Choroid plexus epithelial cell (primary cell): ENCODE results near the gene CNKSR2.
"Not testable (repeated sequence)": the region's sequence is repeated elsewhere in the genome, so short reads cannot be mapped to it uniquely, and the experiment has no call there.

Experiments used
- DNase-seq: peaks from one replicate; pipeline ENCODE4 v3.0.0-alpha.2; 2010; ENCODE audit warnings: low read depth
- H3K4me3 ChIP-seq: 2 replicates; pipeline ENCODE4 v1.5.1; 2011; ENCODE audit warnings: low read depth, mild to moderate bottlenecking, control low read depth, low read length, moderate library complexity
- TF ChIP-seq, protein P1 (sequence below): conservative IDR thresholded peaks from 2 replicates; pipeline ENCODE4 v1.5.1; 2011; ENCODE audit warnings: low read depth, mild to moderate bottlenecking, control low read depth, inconsistent platforms, low read length, moderate library complexity

CNKSR2 gene

DNA sequence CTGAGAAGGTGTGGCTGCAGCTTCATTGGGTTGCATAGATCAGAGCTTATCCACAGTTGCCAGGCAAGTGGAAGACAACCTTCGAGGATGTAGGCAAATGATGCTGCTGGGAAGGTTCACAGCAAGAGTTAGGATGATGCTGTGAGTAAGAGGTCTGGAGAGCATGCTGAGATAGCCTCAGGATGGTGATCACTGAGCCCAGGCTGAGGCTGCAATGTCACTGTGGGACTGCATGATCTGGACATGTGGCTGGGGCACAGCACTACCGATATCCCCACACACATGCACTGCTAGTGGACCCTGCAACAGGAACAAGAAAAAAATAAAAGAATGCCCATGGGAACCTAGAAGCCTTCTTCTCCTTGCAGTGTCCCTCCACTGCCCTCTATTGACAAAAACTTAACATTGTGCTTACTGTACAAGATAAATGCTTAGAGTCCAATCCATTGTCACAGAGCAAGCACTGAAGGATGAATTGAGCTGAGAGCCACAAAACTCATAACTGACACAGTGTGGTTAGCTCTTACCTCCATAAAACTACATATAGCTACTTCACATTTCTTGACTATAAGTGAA lies 105.6 kb downstream of the CNKSR2 start:
- DNase-seq = peak; percentile 76
- no peak overlapping the region for H3K4me3 ChIP-seq
- TF ChIP-seq, protein P1, sequence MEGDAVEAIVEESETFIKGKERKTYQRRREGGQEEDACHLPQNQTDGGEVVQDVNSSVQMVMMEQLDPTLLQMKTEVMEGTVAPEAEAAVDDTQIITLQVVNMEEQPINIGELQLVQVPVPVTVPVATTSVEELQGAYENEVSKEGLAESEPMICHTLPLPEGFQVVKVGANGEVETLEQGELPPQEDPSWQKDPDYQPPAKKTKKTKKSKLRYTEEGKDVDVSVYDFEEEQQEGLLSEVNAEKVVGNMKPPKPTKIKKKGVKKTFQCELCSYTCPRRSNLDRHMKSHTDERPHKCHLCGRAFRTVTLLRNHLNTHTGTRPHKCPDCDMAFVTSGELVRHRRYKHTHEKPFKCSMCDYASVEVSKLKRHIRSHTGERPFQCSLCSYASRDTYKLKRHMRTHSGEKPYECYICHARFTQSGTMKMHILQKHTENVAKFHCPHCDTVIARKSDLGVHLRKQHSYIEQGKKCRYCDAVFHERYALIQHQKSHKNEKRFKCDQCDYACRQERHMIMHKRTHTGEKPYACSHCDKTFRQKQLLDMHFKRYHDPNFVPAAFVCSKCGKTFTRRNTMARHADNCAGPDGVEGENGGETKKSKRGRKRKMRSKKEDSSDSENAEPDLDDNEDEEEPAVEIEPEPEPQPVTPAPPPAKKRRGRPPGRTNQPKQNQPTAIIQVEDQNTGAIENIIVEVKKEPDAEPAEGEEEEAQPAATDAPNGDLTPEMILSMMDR = peak; percentile 72

DNA sequence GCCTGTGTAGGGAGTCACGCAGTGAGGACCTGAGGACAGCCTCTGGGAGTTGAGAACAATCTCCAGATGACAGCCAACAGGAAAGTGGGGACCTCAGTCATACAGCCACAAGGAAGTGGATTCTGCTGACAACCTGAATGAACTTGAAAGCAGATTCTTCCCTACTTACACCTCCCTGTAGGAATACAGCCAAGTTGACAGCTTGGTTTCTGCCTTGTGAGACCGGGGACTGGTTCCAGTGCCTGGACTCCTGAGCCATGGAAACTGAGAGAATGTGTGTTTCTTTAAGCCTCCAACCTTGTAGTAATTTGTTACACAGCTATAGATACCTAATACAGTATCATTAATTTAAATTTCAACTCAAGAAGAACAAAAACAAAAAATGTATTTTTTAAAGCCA lies 107.5 kb downstream of the CNKSR2 start:
- DNase-seq = no peak
- TF ChIP-seq, protein P1 = no peak
- H3K4me3 ChIP-seq = no peak overlapping the region

DNA sequence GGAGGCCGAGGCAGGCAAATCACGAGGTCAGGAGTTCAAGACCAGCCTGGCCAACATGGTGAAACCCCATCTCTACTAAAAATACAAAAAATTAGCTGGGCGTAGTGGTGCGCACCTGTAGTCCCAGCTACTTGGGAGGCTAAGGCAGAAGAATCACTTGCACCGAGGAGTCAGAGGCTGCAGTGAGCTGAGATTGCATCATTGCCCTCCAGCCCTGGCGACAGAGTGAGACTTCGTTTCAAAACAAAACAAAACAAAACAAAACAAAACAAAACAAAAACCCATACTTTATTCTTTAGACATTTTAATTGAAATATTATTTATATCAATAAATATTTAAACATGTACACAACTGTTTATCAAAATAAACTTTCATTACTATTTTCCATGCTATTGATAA lies 109.8 kb downstream of the CNKSR2 start:
- DNase-seq, H3K4me3 ChIP-seq: not testable (repeated sequence)

DNA sequence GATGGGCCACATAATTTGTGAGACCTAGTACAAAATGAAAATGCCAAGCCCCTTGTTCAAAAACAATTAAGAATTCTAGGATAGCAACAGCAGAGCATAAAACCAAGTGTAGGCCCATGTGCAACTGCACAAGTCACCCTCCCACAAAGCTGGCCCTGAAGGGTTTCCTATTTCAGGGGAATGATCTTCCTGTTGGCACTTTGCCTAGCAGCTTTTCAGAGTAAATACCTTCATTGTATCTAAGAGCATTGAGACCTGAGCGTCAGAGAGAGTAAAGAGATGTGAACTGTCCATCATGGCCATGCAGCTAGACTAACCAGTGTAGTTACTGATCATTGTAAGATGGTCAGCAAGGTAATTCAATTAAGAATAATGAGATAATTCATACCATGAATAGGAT lies 113.6 kb downstream of the CNKSR2 start:
- DNase-seq = peak; percentile 61
- TF ChIP-seq, protein P1 = no peak
- H3K4me3 ChIP-seq = no peak overlapping the region

DNA sequence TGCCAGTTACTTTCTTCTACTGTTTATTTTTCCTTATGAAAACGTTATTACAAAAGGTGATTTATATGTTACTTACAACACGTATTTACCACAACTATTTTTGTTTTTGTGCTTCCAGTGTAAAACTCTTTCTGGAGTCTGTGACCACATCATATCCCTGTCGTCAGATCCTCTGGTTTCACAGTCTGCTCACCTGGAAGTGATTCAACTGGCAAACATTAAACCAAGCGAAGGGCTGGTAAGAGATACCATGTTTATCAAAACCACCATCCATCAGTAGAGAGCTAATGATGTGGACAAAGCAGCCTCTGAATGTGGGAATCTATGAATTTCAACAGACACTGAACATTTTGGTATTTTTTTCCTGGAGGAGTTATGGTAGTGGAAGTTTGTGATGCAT lies 116.1 kb downstream of the CNKSR2 start:
- no peak for DNase-seq
- TF ChIP-seq, protein P1 = no peak
- no peak overlapping the region for H3K4me3 ChIP-seq

DNA sequence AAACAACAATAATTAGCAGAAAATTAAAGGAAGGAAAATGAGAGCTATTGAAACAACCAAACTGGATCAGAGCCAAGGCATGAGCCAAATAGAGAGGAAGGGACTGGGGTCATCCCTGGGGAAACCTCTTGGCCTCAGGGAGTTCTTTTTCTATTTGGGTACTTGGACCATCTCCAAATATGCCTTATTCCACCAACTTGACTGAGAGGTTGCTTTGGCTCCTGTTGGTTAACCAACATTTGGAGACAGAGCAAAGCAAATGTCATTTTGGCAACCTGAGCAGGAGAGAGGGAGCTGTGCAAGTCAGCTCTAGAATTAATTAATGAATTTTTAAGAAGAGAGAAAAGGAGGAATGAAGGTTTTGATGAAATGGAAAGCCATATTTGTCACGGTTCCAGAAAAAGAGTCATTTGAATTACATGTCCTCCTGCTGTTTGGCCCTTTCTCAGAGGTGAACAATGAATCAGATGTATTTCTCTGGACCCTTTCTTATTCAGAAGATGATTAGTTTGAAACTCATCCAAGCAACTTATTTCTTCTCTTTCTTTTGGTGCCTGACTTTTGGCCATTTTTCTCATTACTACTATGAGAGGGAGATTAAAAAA lies 119.1 kb downstream of the CNKSR2 start:
- DNase-seq = peak; percentile 72
- TF ChIP-seq, protein P1 = no peak
- H3K4me3 ChIP-seq = no peak overlapping the region

DNA sequence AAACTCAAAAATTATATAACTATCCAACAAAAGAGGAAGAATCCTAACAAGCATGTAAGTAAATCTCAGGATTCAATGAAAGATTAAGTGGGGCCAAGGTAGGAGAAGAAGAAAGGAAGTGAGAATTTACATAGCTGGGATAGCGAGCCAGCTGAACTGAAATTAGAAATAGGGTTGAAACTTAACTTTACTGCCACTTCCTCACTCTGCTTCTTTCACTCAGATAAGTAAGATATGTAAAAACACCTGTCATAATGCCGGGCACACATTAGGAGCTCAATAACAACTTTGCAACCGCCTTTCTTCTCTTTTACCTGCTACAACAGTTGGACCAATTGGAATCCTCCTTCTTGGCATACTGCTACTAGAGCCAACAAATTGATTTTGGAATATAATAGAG lies 129.4 kb downstream of the CNKSR2 start:
- no peak overlapping the region for H3K4me3 ChIP-seq
- no peak for DNase-seq
- TF ChIP-seq, protein P1 = no peak
